Caco-2 (cell line): ENCODE measurements around the gene ELF2. TPM values are rescaled to one million over a fixed set of nuclear protein-coding genes. Genes with fewer than 3 reads are reported as not detected.
"Not testable (repeated sequence)": the region's sequence is repeated elsewhere in the genome, so short reads cannot be mapped to it uniquely, and the experiment has no call there.

ENCODE experiments used
- BruUV-seq: library from RNA; stranded (reverse); fragments of 400-500 nt; replicated peaks from 2 replicates; lab custom pipeline; 2021; lab: Mats Ljungman, UMichigan
- CTCF ChIA-PET: fragments of 300-600 bp; sonication (Branson Sonifier 250); formaldehyde crosslinking; loops from one replicate; lab custom pipeline; 2022; ENCODE audit warnings: antibody characterized with exemption; lab: Charles Lee
- POLR2A ChIA-PET: fragments of 300-600 bp; sonication (Branson Sonifier 250); formaldehyde crosslinking; loops from one replicate; lab custom pipeline; 2022; ENCODE audit warnings: antibody characterized with exemption; lab: Charles Lee
- DNase-seq, 2 experiments: peaks; one replicate each; pipeline versions ENCODE4 v3.0.0 to v3.0.0-alpha.2; 2020 to 2022
- H3K27me3 ChIP-seq: replicated peaks from 2 replicates; pipeline ENCODE4 v1.6.0; 2011; ENCODE audit warnings: low read length; ENCODE audit not compliant: control insufficient read depth, insufficient read depth
- H3K36me3 ChIP-seq: 2 replicates; pipeline ENCODE4 v1.5.1; 2011; ENCODE audit warnings: low read length; ENCODE audit not compliant: control insufficient read depth, insufficient read depth
- H3K4me1 ChIP-seq: fragments of 250-450 bp; sonication (Bioruptor Pico); 2 replicates; pipeline ENCODE4 v1.5.1; 2020; ENCODE audit warnings: mild to moderate bottlenecking
- H3K4me3 ChIP-seq: 2 replicates; pipeline ENCODE4 v1.5.1; 2011; ENCODE audit warnings: low read depth, mild to moderate bottlenecking, control low read depth, low read length
- H3K9me3 ChIP-seq: fragments of 250-450 bp; sonication (Bioruptor Pico); 2 replicates; pipeline ENCODE4 v1.5.1; 2020; ENCODE audit warnings: mild to moderate bottlenecking, moderate library complexity
- H3K27ac Mint-ChIP-seq: one replicate; pipeline ENCODE4 v1.8.0; 2022; ENCODE audit warnings: mixed read lengths; ENCODE audit not compliant: unreplicated experiment
- H3K27me3 Mint-ChIP-seq: one replicate; pipeline ENCODE4 v1.8.0; 2022; ENCODE audit warnings: mixed read lengths; ENCODE audit not compliant: insufficient read depth, unreplicated experiment
- H3K36me3 Mint-ChIP-seq: one replicate; pipeline ENCODE4 v1.8.0; 2022; ENCODE audit warnings: mild to moderate bottlenecking, mixed read lengths; ENCODE audit not compliant: insufficient read depth, unreplicated experiment
- H3K4me1 Mint-ChIP-seq: one replicate; pipeline ENCODE4 v1.8.0; 2022; ENCODE audit warnings: low read depth, mixed read lengths; ENCODE audit not compliant: unreplicated experiment
- H3K4me3 Mint-ChIP-seq: one replicate; pipeline ENCODE4 v1.8.0; 2022; ENCODE audit warnings: mild to moderate bottlenecking, moderate library complexity, mixed read lengths; ENCODE audit not compliant: unreplicated experiment
- H3K9me3 Mint-ChIP-seq: one replicate; pipeline ENCODE4 v1.8.0; 2022; ENCODE audit warnings: mixed read lengths; ENCODE audit not compliant: unreplicated experiment
- intact Hi-C: fragments of 100-400 bp; cut with micrococcal nuclease; formaldehyde crosslinking; loops from one replicate; pipeline ENCODE4 v1.10.0; 2022; ENCODE audit not compliant: unreplicated experiment
- total RNA-seq: library from RNA; stranded (reverse); gene quantifications from 2 replicates; pipeline ENCODE4 v1.2.3, GENCODE V29; 2022
- TF ChIP-seq, protein P1 (sequence below), 2 experiments: fragments of 200-600 bp in 1 of 2; IDR thresholded peaks; 1 replicate in 1 of 2; 2 replicates in 1 of 2; pipeline versions ENCODE4 v1.5.1 to v1.8.0; 2011 to 2022; ENCODE audit warnings: antibody characterized with exemption in 1 of 2, control low read depth in 1 of 2, inconsistent platforms in 1 of 2, low read depth in 1 of 2, low read length in 1 of 2, mild to moderate bottlenecking in 1 of 2, moderate library complexity in 1 of 2; ENCODE audit not compliant: insufficient read depth in 1 of 2, severe bottlenecking in 1 of 2, unreplicated experiment in 1 of 2

ELF2 gene
- total RNA-seq, 1 experiment from 2014 or later: 53.2 TPM

DNA sequence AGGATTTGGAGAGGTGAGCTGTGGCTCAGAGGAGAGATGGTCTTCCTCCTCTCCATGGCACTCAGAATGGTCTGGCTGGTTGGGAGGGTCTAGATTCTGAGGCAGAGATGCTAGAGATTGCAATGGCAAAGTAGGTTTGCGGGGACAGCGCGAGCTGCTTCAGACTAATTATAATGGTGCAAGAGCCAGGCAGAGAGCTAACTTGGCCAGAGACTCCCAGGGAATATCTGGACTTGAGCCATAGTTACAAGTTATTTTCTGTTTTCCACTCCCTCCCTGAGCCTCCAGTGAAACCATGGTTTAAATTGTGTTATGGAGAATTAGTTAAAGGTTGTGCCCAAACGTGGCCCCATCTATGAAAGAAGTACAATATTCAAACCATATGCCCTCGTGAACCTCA, 44.7 kb upstream of the ELF2 start:
- Mint-ChIP-seq H3K4me3 (no peak overlapping the region), H3K27me3 (no peaks in the 10 kb centered on the region), H3K4me1 (no peaks in the 10 kb centered on the region), H3K9me3 (no peaks in the 10 kb centered on the region), H3K27ac (no peak overlapping the region), H3K36me3 (no peaks in the 10 kb centered on the region)
- POLR2A ChIA-PET: no interaction called here
- CTCF ChIA-PET: no interaction called here
- BruUV-seq: no TSS peak
- Histone ChIP-seq H3K9me3 (no peaks in the 10 kb centered on the region), H3K4me1 (no peaks in the 10 kb centered on the region), H3K36me3 (no peaks in the 10 kb centered on the region), H3K4me3 (no peak overlapping the region), H3K27me3 (no peaks in the 10 kb centered on the region)
- TF ChIP-seq, protein P1, sequence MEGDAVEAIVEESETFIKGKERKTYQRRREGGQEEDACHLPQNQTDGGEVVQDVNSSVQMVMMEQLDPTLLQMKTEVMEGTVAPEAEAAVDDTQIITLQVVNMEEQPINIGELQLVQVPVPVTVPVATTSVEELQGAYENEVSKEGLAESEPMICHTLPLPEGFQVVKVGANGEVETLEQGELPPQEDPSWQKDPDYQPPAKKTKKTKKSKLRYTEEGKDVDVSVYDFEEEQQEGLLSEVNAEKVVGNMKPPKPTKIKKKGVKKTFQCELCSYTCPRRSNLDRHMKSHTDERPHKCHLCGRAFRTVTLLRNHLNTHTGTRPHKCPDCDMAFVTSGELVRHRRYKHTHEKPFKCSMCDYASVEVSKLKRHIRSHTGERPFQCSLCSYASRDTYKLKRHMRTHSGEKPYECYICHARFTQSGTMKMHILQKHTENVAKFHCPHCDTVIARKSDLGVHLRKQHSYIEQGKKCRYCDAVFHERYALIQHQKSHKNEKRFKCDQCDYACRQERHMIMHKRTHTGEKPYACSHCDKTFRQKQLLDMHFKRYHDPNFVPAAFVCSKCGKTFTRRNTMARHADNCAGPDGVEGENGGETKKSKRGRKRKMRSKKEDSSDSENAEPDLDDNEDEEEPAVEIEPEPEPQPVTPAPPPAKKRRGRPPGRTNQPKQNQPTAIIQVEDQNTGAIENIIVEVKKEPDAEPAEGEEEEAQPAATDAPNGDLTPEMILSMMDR (IDR thresholded peaks at IDR 0.05; ENCODE audit: insufficient read depth in 1 of 2, low read depth in 1 of 2, low read length in 1 of 2, severe bottlenecking in 1 of 2, unreplicated experiment in 1 of 2): no peak
- intact Hi-C loops: no loop called here
- DNase-seq: no peak

DNA sequence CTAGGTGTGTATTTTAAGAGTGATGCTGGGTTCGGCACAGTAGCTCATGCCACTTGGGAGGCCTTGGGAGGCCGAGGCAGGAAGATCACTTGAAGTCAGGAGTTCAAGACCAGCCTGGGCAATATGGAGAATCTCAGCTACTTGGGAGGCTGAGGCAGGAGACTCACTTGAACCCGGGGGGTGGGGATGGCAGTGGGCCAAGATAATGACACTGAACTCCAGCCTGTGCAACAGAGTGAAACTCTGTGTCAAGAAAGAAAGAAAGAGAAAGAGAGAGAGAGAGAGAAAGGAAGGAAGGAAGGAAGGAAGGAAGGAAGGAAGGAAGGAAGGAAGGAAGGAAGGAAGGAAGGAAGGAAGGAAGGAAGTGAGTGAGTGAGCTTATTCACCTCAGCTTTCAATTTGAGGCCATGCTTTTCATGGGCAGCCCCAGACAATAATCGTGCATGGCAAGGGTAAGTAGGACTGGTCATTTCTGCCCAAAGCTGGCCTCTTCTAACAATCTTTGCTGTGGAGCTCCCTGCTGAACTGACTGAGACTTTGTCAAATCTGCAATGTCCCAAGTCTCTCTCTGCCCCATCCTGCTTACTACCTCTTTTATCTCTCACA, 42.5 kb upstream of the ELF2 start:
- Mint-ChIP-seq H3K4me3 (no peak overlapping the region), H3K36me3 (no peaks in the 10 kb centered on the region), H3K9me3 (no peaks in the 10 kb centered on the region), H3K27ac (no peak overlapping the region), H3K4me1 (no peaks in the 10 kb centered on the region), H3K27me3 (no peaks in the 10 kb centered on the region)
- ChIA-PET POLR2A (no interaction called here), CTCF (no interaction called here)
- Histone ChIP-seq H3K27me3 (no peaks in the 10 kb centered on the region), H3K9me3 (no peaks in the 10 kb centered on the region), H3K4me3 (no peak overlapping the region), H3K4me1 (no peaks in the 10 kb centered on the region), H3K36me3 (no peaks in the 10 kb centered on the region)
- no TSS peak for BruUV-seq
- TF ChIP-seq, protein P1 (IDR thresholded peaks at IDR 0.05; ENCODE audit: insufficient read depth in 1 of 2, low read depth in 1 of 2, low read length in 1 of 2, severe bottlenecking in 1 of 2, unreplicated experiment in 1 of 2): no peak
- no peak for DNase-seq
- intact Hi-C loops: no loop called here

DNA sequence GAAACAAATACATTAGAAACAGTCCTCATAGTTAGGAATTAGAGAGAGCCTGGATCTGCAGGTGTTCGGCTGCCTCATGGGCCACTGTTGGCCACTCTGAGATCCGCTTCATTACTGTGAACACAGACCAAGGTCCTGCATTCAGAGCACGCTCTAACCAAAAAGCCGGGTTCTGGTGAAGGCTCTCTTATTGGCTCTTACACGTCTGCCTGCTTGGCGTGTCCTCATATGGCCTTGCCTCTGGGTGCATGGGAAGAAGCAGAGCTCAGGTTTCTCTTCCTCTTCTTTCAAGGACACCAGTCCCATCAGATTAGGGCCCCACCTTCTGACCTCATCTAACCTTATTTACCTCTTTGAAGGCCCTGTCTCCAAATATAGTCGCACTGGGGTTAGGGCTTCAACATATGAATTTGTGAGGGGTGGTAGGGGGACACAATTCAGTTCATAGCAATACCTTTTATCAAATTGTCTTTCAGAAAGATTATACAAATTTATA, 37.1 kb upstream of the ELF2 start:
- no peaks in the 10 kb centered on the region for H3K27me3 Mint-ChIP-seq
- Histone ChIP-seq H3K4me1 (no peaks in the 10 kb centered on the region), H3K27me3 (no peaks in the 10 kb centered on the region), H3K9me3 (no peaks in the 10 kb centered on the region), H3K4me3 (no peak overlapping the region), H3K36me3 (no peaks in the 10 kb centered on the region)
- H3K27ac Mint-ChIP-seq: no peak overlapping the region
- TF ChIP-seq, protein P1 (IDR thresholded peaks at IDR 0.05; ENCODE audit: insufficient read depth in 1 of 2, low read depth in 1 of 2, low read length in 1 of 2, severe bottlenecking in 1 of 2, unreplicated experiment in 1 of 2): no peak
- H3K36me3 Mint-ChIP-seq: no peaks in the 10 kb centered on the region
- no peaks in the 10 kb centered on the region for H3K4me1 Mint-ChIP-seq
- ChIA-PET CTCF (no interaction called here), POLR2A (no interaction called here)
- BruUV-seq: no TSS peak
- H3K4me3 Mint-ChIP-seq: no peak overlapping the region
- no peaks in the 10 kb centered on the region for H3K9me3 Mint-ChIP-seq
- DNase-seq: peak in 1 of 2 experiments; percentile 43
- intact Hi-C loops: no loop called here

DNA sequence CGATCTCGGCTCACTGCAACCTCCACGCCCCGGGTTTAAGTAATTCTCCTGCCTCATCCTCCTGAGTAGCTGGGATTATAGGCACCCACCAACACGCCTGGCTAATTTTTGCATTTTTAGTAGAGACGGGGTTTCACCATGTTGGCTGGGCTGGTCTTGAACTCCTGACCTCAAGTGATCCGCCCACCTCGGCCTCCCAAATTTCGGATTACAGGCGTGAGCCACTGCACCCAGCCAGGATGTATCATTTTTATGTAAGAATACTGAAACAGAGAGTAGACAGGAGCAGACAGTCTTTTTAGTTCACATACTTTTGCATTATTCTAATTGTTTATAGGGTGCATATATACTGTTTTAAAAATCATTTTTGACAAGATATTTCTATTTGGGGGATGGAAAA, 36.6 kb upstream of the ELF2 start:
- POLR2A ChIA-PET, H3K4me1 Mint-ChIP-seq, H3K9me3 Mint-ChIP-seq, H3K4me3 ChIP-seq, H3K27ac Mint-ChIP-seq, H3K4me3 Mint-ChIP-seq, CTCF ChIA-PET, H3K9me3 ChIP-seq, H3K36me3 Mint-ChIP-seq, intact Hi-C loops, H3K4me1 ChIP-seq, DNase-seq, H3K27me3 Mint-ChIP-seq, BruUV-seq, H3K36me3 ChIP-seq, H3K27me3 ChIP-seq: not testable (repeated sequence)
